Stomach (tissue), 9 donors: ENCODE data around the gene CKAP5. TPM values are rescaled to one million over a fixed set of nuclear protein-coding genes. Genes with fewer than 3 reads are reported as not detected.
"Not testable (repeated sequence)": the region's sequence is repeated elsewhere in the genome, so short reads cannot be mapped to it uniquely, and the experiment has no call there.

ENCODE experiments used
- DNase-seq, 2 donors: peaks; one replicate each; pipeline versions ENCODE4 v3.0.0 to v3.0.0-alpha.2; 2013 to 2019
- H3K27ac ChIP-seq, 5 donors: fragments of 200-600 bp in 4 of 5; sonication (generic) in 4 of 5; one replicate each; pipeline ENCODE4 v1.5.1; 2013 to 2019; ENCODE audit warnings: mild to moderate bottlenecking in 1 of 5, moderate library complexity in 1 of 5
- H3K27me3 ChIP-seq, 3 donors: fragments of 200-600 bp; sonication (generic); one replicate each; pipeline ENCODE4 v1.5.1; 2017 to 2019; ENCODE audit warnings: mixed run types in 1 of 3
- H3K36me3 ChIP-seq, 4 donors: fragments of 200-600 bp; sonication (generic); 1 replicate in 3 of 4; 2 replicates in 1 of 4; pipeline ENCODE4 v1.5.1; 2016 to 2019
- H3K4me1 ChIP-seq, 4 donors: fragments of 200-600 bp; sonication (generic); one replicate each; pipeline ENCODE4 v1.5.1; 2016 to 2019
- H3K4me3 ChIP-seq, 4 donors: fragments of 200-600 bp; sonication (generic) in 3 of 4; one replicate each; pipeline ENCODE4 v1.5.1; 2016 to 2019; ENCODE audit warnings: mild to moderate bottlenecking in 1 of 4
- H3K9me3 ChIP-seq, 4 donors: fragments of 200-600 bp; sonication (generic); one replicate each; pipeline ENCODE4 v1.5.1; 2016 to 2019
- CTCF ChIP-seq, 7 experiments: fragments of 450-650 bp in 4 of 7; fragments of 200-600 bp in 3 of 7; sonication (generic) in 3 of 7; IDR thresholded peaks; one replicate each; pipeline ENCODE4 v1.5.1; 2016 to 2019; ENCODE audit warnings: antibody characterized with exemption in 7 of 7, control low read depth in 2 of 7, mild to moderate bottlenecking in 1 of 7
- EP300 ChIP-seq: sonication (generic); formaldehyde crosslinking; IDR thresholded peaks from one replicate; pipeline ENCODE4 v1.6.1; 2017; ENCODE audit warnings: antibody characterized with exemption
- POLR2A ChIP-seq, 4 donors: fragments of 450-650 bp; IDR thresholded peaks; one replicate each; pipeline ENCODE4 v1.6.1; 2016; ENCODE audit warnings: antibody characterized with exemption in 4 of 4, control low read depth in 2 of 4, mild to moderate bottlenecking in 1 of 4, moderate library complexity in 1 of 4
- POLR2AphosphoS5 ChIP-seq, 3 donors: sonication (generic); formaldehyde crosslinking; IDR thresholded peaks; one replicate each; pipeline ENCODE4 v1.6.1; 2016; ENCODE audit warnings: antibody characterized with exemption in 3 of 3
- WGBS, 5 donors: extraction: QIAGEN DNeasy Blood & Tissue Kit in 3 of 5; methylation state at CpG; one replicate each; pipeline versions ENCODE4 v1.1.5 to v1.1.7; 2013 to 2018; 5-methylcytosine and 5-hydroxymethylcytosine counted together
- intact Hi-C: fragments of 100-400 bp; cut with DNase I; formaldehyde crosslinking; loops from one replicate; pipeline ENCODE4 v1.15.1; 2023; ENCODE audit warnings: low total_unique reads
- polyA plus RNA-seq, 3 donors: library from polyadenylated mRNA; stranded (reverse); fragments of 200-250 nt; gene quantifications; one replicate each; pipeline ENCODE4 v1.2.3, GENCODE V29; 2013
- total RNA-seq, 5 donors: library from RNA; depleted of rRNA; stranded (reverse); fragments of >200 nt; gene quantifications; one replicate each; pipeline versions ENCODE4 v1.1.0 to v1.2.3, GENCODE V29; 2014 to 2016
- donor health status: healthy with polysubstance abuse.
- donor health status: Bipolar disorder and iron deficiency.
- donor health status: healthy.

CKAP5 gene
- total and polyA plus RNA-seq, 8 donors: 7.3 to 327 (median 45.8) TPM

GRCh38 chr11:46719048-46719542, 127.0 kb downstream of the CKAP5 start, which contains the start of gene F2:
TSS of gene F2 (plus strand) at chr11:46719213. CDS start at chr11:46719236, 23 bp downstream.
- TF ChIP-seq POLR2A (IDR thresholded peaks at IDR 0.05) (no peak), POLR2AphosphoS5 (IDR thresholded peaks at IDR 0.05) (no peak), EP300 (no peak), CTCF (IDR thresholded peaks at IDR 0.05) (no peak)
- Histone ChIP-seq H3K9me3 (no peaks in the 10 kb centered on the region), H3K4me3 (no peak within 1 kb of the TSS), H3K36me3 (no peaks in the 10 kb centered on the region), H3K4me1 (peaks cover 9 to 22% (median 19%) of the 10 kb centered on the region in 4 donors), H3K27me3 (no peaks in the 10 kb centered on the region), H3K27ac (peak within 1 kb of the TSS; percentile 54 to 81 (median 59))
- 28 to 76% (median 50%) methylated on average over 7 of the region's 7 CpGs for WGBS, 5 donors
- no peak for DNase-seq
- intact Hi-C loops: no loop called here

GRCh38 chr11:46718155-46719019, 127.7 kb downstream of the CKAP5 start:
- Histone ChIP-seq H3K27ac (peak overlapping the region; percentile 54 to 81 (median 59)), H3K9me3 (no peaks in the 10 kb centered on the region), H3K4me1 (peaks cover 9 to 22% (median 19%) of the 10 kb centered on the region in 4 donors), H3K27me3 (no peaks in the 10 kb centered on the region), H3K36me3 (no peaks in the 10 kb centered on the region), H3K4me3 (no peak overlapping the region)
- intact Hi-C loops: no loop called here
- WGBS, 5 donors: 40 to 60% (median 52%) methylated on average over 11 of the region's 11 CpGs
- TF ChIP-seq POLR2AphosphoS5 (IDR thresholded peaks at IDR 0.05) (peak in 2 of 3 donors; percentile 57 to 80), EP300 (no peak), CTCF (IDR thresholded peaks at IDR 0.05) (no peak), POLR2A (IDR thresholded peaks at IDR 0.05) (no peak)
- DNase-seq: peak; percentile 77 to 89

GRCh38 chr11:46717825-46718154, 128.3 kb downstream of the CKAP5 start:
- Histone ChIP-seq H3K27ac (peak overlapping the region; percentile 54 to 81 (median 59)), H3K4me1 (peaks cover 9 to 22% (median 19%) of the 10 kb centered on the region in 4 donors)
- DNase-seq, intact Hi-C loops, H3K9me3 ChIP-seq, H3K36me3 ChIP-seq, H3K27me3 ChIP-seq, H3K4me3 ChIP-seq: not testable (repeated sequence)
- WGBS, 5 donors: 67 to 94% (median 81%) methylated on average over 2 of the region's 2 CpGs

- 86 to 97% (median 93%) methylated on average over 7 of the region's 7 CpGs for WGBS, 5 donors
- H3K4me1 ChIP-seq: peaks cover 0 to 14% (median 7%) of the 10 kb centered on the region in 4 donors
- no peak for TF ChIP-seq POLR2AphosphoS5 (IDR thresholded peaks at IDR 0.05)
- no peak for TF ChIP-seq EP300
- TF ChIP-seq POLR2A (IDR thresholded peaks at IDR 0.05): no peak
- TF ChIP-seq CTCF (IDR thresholded peaks at IDR 0.05): no peak
- no peak overlapping the region for H3K27ac ChIP-seq
- peaks cover 0 to 7% (median 6%) of the 10 kb centered on the region in 4 donors for H3K36me3 ChIP-seq
- no peaks in the 10 kb centered on the region for H3K27me3 ChIP-seq
- no peak overlapping the region for H3K4me3 ChIP-seq
- H3K9me3 ChIP-seq: no peaks in the 10 kb centered on the region
- intact Hi-C loops: no loop called here
- no peak for DNase-seq
Measured at GRCh38 chr11:46712874-46713576, 133.1 kb downstream of the CKAP5 start.
